Measurements from ENCODE around the gene CCDC38. TPM values are rescaled to one million over a fixed set of nuclear protein-coding genes. Genes with fewer than 3 reads are reported as not detected.
A peak's percentile ranks its signal among the peaks of the same experiment; 100 is the strongest.

The CCDC38 gene
- total RNA-seq, 1 donor, result under 0.01 TPM

GRCh38 chr12:95857799-95858198, 84.6 kb downstream of the CCDC38 start:
- Histone ChIP-seq H3K27ac (ENCODE audit: low read depth, low read length) (no peak overlapping the region), H3K4me2 (ENCODE audit: insufficient read depth, low read length) (peak overlapping the region; percentile 96), H3K4me3 (ENCODE audit: insufficient read depth, low read length) (peak overlapping the region; percentile 95), H3K79me2 (ENCODE audit: insufficient read depth, low read length) (peaks cover 41% of the 10 kb centered on the region), H3K36me3 (ENCODE audit: insufficient read depth, low read length) (peaks cover 20% of the 10 kb centered on the region), H3K9me3 (ENCODE audit: low read depth, low read length) (no peaks in the 10 kb centered on the region), H2AFZ (ENCODE audit: low read length) (peak overlapping the region; percentile 97), H3K27me3 (ENCODE audit: insufficient read depth, low read length) (peaks cover 6% of the 10 kb centered on the region), H4K20me1 (ENCODE audit: insufficient read depth, low read length) (peaks cover 5% of the 10 kb centered on the region), H3K4me1 (ENCODE audit: insufficient read depth, low read length) (peaks cover 10% of the 10 kb centered on the region)
- no peak for DNase-seq (ENCODE audit: insufficient read length, low spot score, missing footprints)
- TF ChIP-seq, protein P1, sequence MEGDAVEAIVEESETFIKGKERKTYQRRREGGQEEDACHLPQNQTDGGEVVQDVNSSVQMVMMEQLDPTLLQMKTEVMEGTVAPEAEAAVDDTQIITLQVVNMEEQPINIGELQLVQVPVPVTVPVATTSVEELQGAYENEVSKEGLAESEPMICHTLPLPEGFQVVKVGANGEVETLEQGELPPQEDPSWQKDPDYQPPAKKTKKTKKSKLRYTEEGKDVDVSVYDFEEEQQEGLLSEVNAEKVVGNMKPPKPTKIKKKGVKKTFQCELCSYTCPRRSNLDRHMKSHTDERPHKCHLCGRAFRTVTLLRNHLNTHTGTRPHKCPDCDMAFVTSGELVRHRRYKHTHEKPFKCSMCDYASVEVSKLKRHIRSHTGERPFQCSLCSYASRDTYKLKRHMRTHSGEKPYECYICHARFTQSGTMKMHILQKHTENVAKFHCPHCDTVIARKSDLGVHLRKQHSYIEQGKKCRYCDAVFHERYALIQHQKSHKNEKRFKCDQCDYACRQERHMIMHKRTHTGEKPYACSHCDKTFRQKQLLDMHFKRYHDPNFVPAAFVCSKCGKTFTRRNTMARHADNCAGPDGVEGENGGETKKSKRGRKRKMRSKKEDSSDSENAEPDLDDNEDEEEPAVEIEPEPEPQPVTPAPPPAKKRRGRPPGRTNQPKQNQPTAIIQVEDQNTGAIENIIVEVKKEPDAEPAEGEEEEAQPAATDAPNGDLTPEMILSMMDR (IDR thresholded peaks at IDR 0.05; ENCODE audit: extremely low read depth, low read depth, low read length), result no peak

DNA sequence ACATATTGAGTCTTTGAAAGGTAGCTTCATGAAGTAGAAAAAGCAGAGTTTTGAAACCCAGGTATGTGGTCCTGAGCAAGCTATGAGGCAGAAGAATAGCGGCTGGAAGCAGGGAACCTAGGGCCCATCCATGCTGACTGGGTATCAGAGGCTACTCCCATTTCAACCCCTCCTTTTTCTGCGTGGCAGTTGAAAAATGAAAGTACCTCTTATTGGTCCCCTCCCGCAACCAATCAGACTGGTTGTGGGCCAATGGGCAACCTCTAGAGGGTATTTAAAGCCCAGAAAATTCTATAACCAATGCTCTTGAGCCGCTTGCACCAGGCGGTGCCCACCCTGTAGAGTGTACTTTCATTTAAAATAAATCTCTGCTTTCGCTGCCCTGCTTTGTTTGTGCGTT, 85.3 kb downstream of the CCDC38 start:
- Histone ChIP-seq H3K9me3 (ENCODE audit: low read depth, low read length) (no peaks in the 10 kb centered on the region), H3K36me3 (ENCODE audit: insufficient read depth, low read length) (peaks cover 13% of the 10 kb centered on the region), H3K27me3 (ENCODE audit: insufficient read depth, low read length) (peaks cover 10% of the 10 kb centered on the region), H3K4me2 (ENCODE audit: insufficient read depth, low read length) (no peak overlapping the region), H3K4me3 (ENCODE audit: insufficient read depth, low read length) (no peak overlapping the region), H3K27ac (ENCODE audit: low read depth, low read length) (no peak overlapping the region), H3K79me2 (ENCODE audit: insufficient read depth, low read length) (peaks cover 35% of the 10 kb centered on the region), H3K4me1 (ENCODE audit: insufficient read depth, low read length) (peaks cover 10% of the 10 kb centered on the region), H2AFZ (ENCODE audit: low read length) (no peak overlapping the region), H4K20me1 (ENCODE audit: insufficient read depth, low read length) (peaks cover 5% of the 10 kb centered on the region)
- TF ChIP-seq, protein P1 (IDR thresholded peaks at IDR 0.05; ENCODE audit: extremely low read depth, low read depth, low read length), result no peak
- no peak for DNase-seq (ENCODE audit: insufficient read length, low spot score, missing footprints)

GRCh38 chr12:95852133-95852532, 90.3 kb downstream of the CCDC38 start:
- TF ChIP-seq, protein P1 (IDR thresholded peaks at IDR 0.05; ENCODE audit: extremely low read depth, low read depth, low read length), result no peak
- no peak overlapping the region for H3K27ac ChIP-seq (ENCODE audit: low read depth, low read length)
- H3K4me3 ChIP-seq (ENCODE audit: insufficient read depth, low read length), result no peak overlapping the region
- no peaks in the 10 kb centered on the region for H3K9me3 ChIP-seq (ENCODE audit: low read depth, low read length)
- H3K79me2 ChIP-seq (ENCODE audit: insufficient read depth, low read length), result no peaks in the 10 kb centered on the region
- H3K4me2 ChIP-seq (ENCODE audit: insufficient read depth, low read length), result no peak overlapping the region
- H3K4me1 ChIP-seq (ENCODE audit: insufficient read depth, low read length), result peaks cover 4% of the 10 kb centered on the region
- no peaks in the 10 kb centered on the region for H4K20me1 ChIP-seq (ENCODE audit: insufficient read depth, low read length)
- H3K36me3 ChIP-seq (ENCODE audit: insufficient read depth, low read length), result no peaks in the 10 kb centered on the region
- H2AFZ ChIP-seq (ENCODE audit: low read length), result no peak overlapping the region
- peaks cover 42% of the 10 kb centered on the region for H3K27me3 ChIP-seq (ENCODE audit: insufficient read depth, low read length)
- no peak for DNase-seq (ENCODE audit: insufficient read length, low spot score, missing footprints)

- Histone ChIP-seq H3K4me1 (ENCODE audit: insufficient read depth, low read length) (peaks cover 4% of the 10 kb centered on the region), H3K36me3 (ENCODE audit: insufficient read depth, low read length) (no peaks in the 10 kb centered on the region), H3K27me3 (ENCODE audit: insufficient read depth, low read length) (peaks cover 43% of the 10 kb centered on the region), H3K4me2 (ENCODE audit: insufficient read depth, low read length) (no peak overlapping the region), H2AFZ (ENCODE audit: low read length) (no peak overlapping the region), H3K27ac (ENCODE audit: low read depth, low read length) (no peak overlapping the region), H3K79me2 (ENCODE audit: insufficient read depth, low read length) (no peaks in the 10 kb centered on the region), H3K9me3 (ENCODE audit: low read depth, low read length) (no peaks in the 10 kb centered on the region), H3K4me3 (ENCODE audit: insufficient read depth, low read length) (no peak overlapping the region), H4K20me1 (ENCODE audit: insufficient read depth, low read length) (no peaks in the 10 kb centered on the region)
- TF ChIP-seq, protein P1 (IDR thresholded peaks at IDR 0.05; ENCODE audit: extremely low read depth, low read depth, low read length), result no peak
- DNase-seq (ENCODE audit: insufficient read length, low spot score, missing footprints), result peak; percentile 34
Observed at GRCh38 chr12:95851606-95852005, 90.8 kb downstream of the CCDC38 start.
